ENCODE data around the gene KDM2B.

Gene KDM2B

GRCh38 chr12:121576851-121577391 is 3.9 kb downstream of the KDM2B start:
- Histone ChIP-seq H3K4me2 (ENCODE audit: insufficient read depth, low read length) (peak overlapping the region; percentile 64), H3K27ac (ENCODE audit: low read length) (no peak overlapping the region), H3K9ac (ENCODE audit: low read depth, low read length) (peak overlapping the region; percentile 90; the same call in 1 of the 2 replicates), H4K20me1 (ENCODE audit: insufficient read depth, low read length) (no peaks in the 10 kb centered on the region), H3K27me3 (ENCODE audit: insufficient read depth, low read length, poor library complexity) (no peaks in the 10 kb centered on the region), H3K79me2 (ENCODE audit: insufficient read depth, low read length) (peaks cover 55% of the 10 kb centered on the region), H3K4me1 (ENCODE audit: insufficient read depth, low read length) (peaks cover 34% of the 10 kb centered on the region), H3K4me3 (ENCODE audit: low read depth in 1 of 2, low read length in 2 of 2) (no peak overlapping the region), H2AFZ (ENCODE audit: low read depth, low read length) (no peak overlapping the region), H3K9me3 (ENCODE audit: insufficient read depth, low read length, severe bottlenecking) (no peaks in the 10 kb centered on the region), H3K36me3 (ENCODE audit: insufficient read depth, low read length) (peaks cover 36% of the 10 kb centered on the region)
- no peak for DNase-seq
- TF ChIP-seq CTCF (IDR thresholded peaks at IDR 0.05; ENCODE audit: borderline replicate concordance, extremely low read depth, low read length, poor library complexity, severe bottlenecking), result no peak
- TF ChIP-seq EZH2 (IDR thresholded peaks at IDR 0.05; ENCODE audit: borderline replicate concordance, low read depth, low read length, severe bottlenecking), result no peak
- ATAC-seq (ENCODE audit: insufficient read depth, low read depth), result no peak

- no peak overlapping the region for H3K9ac ChIP-seq (ENCODE audit: low read depth, low read length)
- peaks cover 26% of the 10 kb centered on the region for H3K4me1 ChIP-seq (ENCODE audit: insufficient read depth, low read length)
- no peak for ATAC-seq (ENCODE audit: insufficient read depth, low read depth)
- H3K4me3 ChIP-seq (ENCODE audit: low read depth in 1 of 2, low read length in 2 of 2), result no peak overlapping the region
- peaks cover 42% of the 10 kb centered on the region for H3K36me3 ChIP-seq (ENCODE audit: insufficient read depth, low read length)
- H3K27ac ChIP-seq (ENCODE audit: low read length), result no peak overlapping the region
- no peaks in the 10 kb centered on the region for H4K20me1 ChIP-seq (ENCODE audit: insufficient read depth, low read length)
- no peaks in the 10 kb centered on the region for H3K27me3 ChIP-seq (ENCODE audit: insufficient read depth, low read length, poor library complexity)
- no peak for DNase-seq
- no peaks in the 10 kb centered on the region for H3K9me3 ChIP-seq (ENCODE audit: insufficient read depth, low read length, severe bottlenecking)
- peaks cover 47% of the 10 kb centered on the region for H3K79me2 ChIP-seq (ENCODE audit: insufficient read depth, low read length)
- H3K4me2 ChIP-seq (ENCODE audit: insufficient read depth, low read length), result no peak overlapping the region
- H2AFZ ChIP-seq (ENCODE audit: low read depth, low read length), result no peak overlapping the region
- TF ChIP-seq CTCF (IDR thresholded peaks at IDR 0.05; ENCODE audit: borderline replicate concordance, extremely low read depth, low read length, poor library complexity, severe bottlenecking) (no peak), EZH2 (IDR thresholded peaks at IDR 0.05; ENCODE audit: borderline replicate concordance, low read depth, low read length, severe bottlenecking) (no peak)
Observed at GRCh38 chr12:121575952-121576625, 4.7 kb downstream of the KDM2B start.

GRCh38 chr12:121575051-121575450 is 5.8 kb downstream of the KDM2B start:
- no peak overlapping the region for H3K9ac ChIP-seq (ENCODE audit: low read depth, low read length)
- ATAC-seq (ENCODE audit: insufficient read depth, low read depth), result no peak
- H3K79me2 ChIP-seq (ENCODE audit: insufficient read depth, low read length), result peaks cover 46% of the 10 kb centered on the region
- H3K4me3 ChIP-seq (ENCODE audit: low read depth in 1 of 2, low read length in 2 of 2), result no peak overlapping the region
- peaks cover 20% of the 10 kb centered on the region for H3K4me1 ChIP-seq (ENCODE audit: insufficient read depth, low read length)
- H3K27ac ChIP-seq (ENCODE audit: low read length), result no peak overlapping the region
- no peak for DNase-seq
- TF ChIP-seq EZH2 (IDR thresholded peaks at IDR 0.05; ENCODE audit: borderline replicate concordance, low read depth, low read length, severe bottlenecking), result no peak
- TF ChIP-seq CTCF (IDR thresholded peaks at IDR 0.05; ENCODE audit: borderline replicate concordance, extremely low read depth, low read length, poor library complexity, severe bottlenecking), result no peak
- no peaks in the 10 kb centered on the region for H3K27me3 ChIP-seq (ENCODE audit: insufficient read depth, low read length, poor library complexity)
- H3K36me3 ChIP-seq (ENCODE audit: insufficient read depth, low read length), result peaks cover 53% of the 10 kb centered on the region
- no peaks in the 10 kb centered on the region for H3K9me3 ChIP-seq (ENCODE audit: insufficient read depth, low read length, severe bottlenecking)
- no peaks in the 10 kb centered on the region for H4K20me1 ChIP-seq (ENCODE audit: insufficient read depth, low read length)
- H3K4me2 ChIP-seq (ENCODE audit: insufficient read depth, low read length), result no peak overlapping the region
- no peak overlapping the region for H2AFZ ChIP-seq (ENCODE audit: low read depth, low read length)
